ENCODE results near the gene HDAC7.

GRCh38 chr12:47860279-47860841 is 40.7 kb upstream of the HDAC7 start:
- TF ChIP-seq ZNF114 (CRISPR knock-in tag; IDR thresholded peaks at IDR 0.05) (no peak), CTCF (conservative IDR thresholded peaks at IDR 0.05; ENCODE audit: low read depth in 2 of 2) (no peak), JUNB (IDR thresholded peaks at IDR 0.05; ENCODE audit: unreplicated experiment) (no peak), CREB1 (CRISPR knock-in tag; IDR thresholded peaks at IDR 0.05; ENCODE audit: low read depth) (no peak), NANOG (IDR thresholded peaks at IDR 0.05; ENCODE audit: borderline replicate concordance) (no peak), EZH2phosphoT487 (IDR thresholded peaks at IDR 0.05; ENCODE audit: unreplicated experiment) (no peak)

Measured in GM23338 (cell line).